Activated CD8-positive, alpha-beta T cell treated with anti-CD3 and anti-CD28 coated beads for 36 hours (primary cell): Measurements from ENCODE around the gene PARP15. TPM values are rescaled to one million over a fixed set of nuclear protein-coding genes. Genes with fewer than 3 reads are reported as not detected.

ENCODE experiments used
- ATAC-seq: fragments of 200-7000 bp; cut with Tn5 transposase; one replicate; pipeline ENCODE4 v1.10.0; 2021; ENCODE audit warnings: mild to moderate bottlenecking, moderate library complexity
- CTCF ChIA-PET: fragments of 350-600 bp; sonication (Branson Sonifier 250); formaldehyde crosslinking; loops from one replicate; lab custom pipeline; 2021; ENCODE audit warnings: antibody characterized with exemption; lab: Charles Lee
- POLR2A ChIA-PET: fragments of 350-600 bp; sonication (Branson Sonifier 250); formaldehyde crosslinking; loops from one replicate; lab custom pipeline; 2021; ENCODE audit warnings: antibody characterized with exemption; lab: Charles Lee
- DNase-seq: peaks from one replicate; pipeline ENCODE4 v3.0.0-alpha.2; 2020
- H3K27ac Mint-ChIP-seq: one replicate; pipeline ENCODE4 v1.8.0; 2021; ENCODE audit warnings: mild to moderate bottlenecking, mixed read lengths
- H3K27me3 Mint-ChIP-seq: one replicate; pipeline ENCODE4 v1.8.0; 2021; ENCODE audit warnings: mixed read lengths
- H3K36me3 Mint-ChIP-seq: one replicate; pipeline ENCODE4 v1.8.0; 2021; ENCODE audit warnings: low read depth, mixed read lengths
- H3K4me1 Mint-ChIP-seq: one replicate; pipeline ENCODE4 v1.8.0; 2021; ENCODE audit warnings: low read depth, mixed read lengths
- H3K4me3 Mint-ChIP-seq: one replicate; pipeline ENCODE4 v1.8.0; 2021; ENCODE audit warnings: mild to moderate bottlenecking, moderate library complexity, mixed read lengths
- H3K9me3 Mint-ChIP-seq: one replicate; pipeline ENCODE4 v1.8.0; 2021; ENCODE audit warnings: mixed read lengths
- CTCF ChIP-seq: fragments of 200-600 bp; IDR thresholded peaks from one replicate; pipeline ENCODE4 v1.8.0; 2022; ENCODE audit warnings: antibody characterized with exemption, mild to moderate bottlenecking
- intact Hi-C: fragments of 100-400 bp; cut with micrococcal nuclease; formaldehyde crosslinking; loops from one replicate; pipeline ENCODE4 v1.10.0; 2022
- total RNA-seq, 2 experiments: library from RNA; stranded (reverse); gene quantifications; one replicate each; pipeline ENCODE4 v1.2.3, GENCODE V29; 2021

Gene PARP15
- total RNA-seq, 2 experiments from 2014 or later: 13.3 to 14.0 TPM

DNA sequence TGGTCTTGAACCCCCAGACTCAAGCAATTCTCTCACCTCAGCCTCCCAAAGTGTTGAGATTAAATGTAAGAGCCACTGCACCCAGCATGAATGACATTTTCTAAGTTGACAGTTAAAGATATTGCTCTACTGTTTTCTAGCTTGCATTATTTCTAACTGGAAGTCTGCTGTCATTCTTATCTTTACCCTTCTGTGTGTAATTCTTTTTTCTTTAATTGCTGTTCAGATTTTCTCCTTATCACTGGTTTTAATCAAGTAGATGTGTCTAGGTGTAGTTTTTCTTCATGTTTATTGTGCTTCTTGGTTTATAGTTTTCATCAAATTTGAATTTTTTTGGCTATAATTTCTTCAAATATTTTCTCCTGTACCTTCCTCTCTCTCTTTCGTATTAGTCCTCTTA, 4.9 kb downstream of the PARP15 start:
- Mint-ChIP-seq H3K36me3 (peaks cover 51% of the 10 kb centered on the region), H3K27ac (no peak overlapping the region), H3K4me1 (peaks cover 40% of the 10 kb centered on the region), H3K27me3 (no peaks in the 10 kb centered on the region), H3K4me3 (no peak overlapping the region), H3K9me3 (peaks cover 26% of the 10 kb centered on the region)
- ATAC-seq: no peak
- TF ChIP-seq CTCF: no peak
- ChIA-PET CTCF (no interaction called here), POLR2A (interaction anchor here (0.5 to 2.0 kb wide), 3 partner anchors 14 to 29 kb away, joined by 3 to 5 read pairs (median 3); no protein-coding TSS in a partner anchor)
- DNase-seq: no peak
- intact Hi-C loops: no loop called here

DNA sequence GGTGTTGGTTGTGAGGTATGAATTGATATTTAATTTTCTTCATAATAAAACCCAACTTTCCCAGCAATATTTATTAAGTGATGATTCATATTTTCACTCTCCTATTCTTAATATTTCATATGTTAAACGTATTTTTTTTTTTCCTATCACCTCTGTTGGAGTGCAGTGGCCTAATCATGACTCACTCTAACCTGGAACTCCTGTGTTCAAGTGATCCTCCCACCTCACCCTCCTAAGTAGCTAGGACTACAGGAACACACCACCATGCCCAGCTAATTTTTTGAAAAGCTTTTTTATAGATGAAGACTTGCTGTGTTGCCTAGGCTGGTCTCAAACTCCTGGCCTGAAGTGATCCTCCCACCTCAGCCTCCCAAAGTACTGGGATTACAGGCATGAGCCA, 8.6 kb downstream of the PARP15 start:
- ATAC-seq: peak; percentile 51
- ChIA-PET POLR2A (no interaction called here), CTCF (no interaction called here)
- no peak for DNase-seq
- H3K27me3 Mint-ChIP-seq: no peaks in the 10 kb centered on the region
- H3K4me1 Mint-ChIP-seq: peaks cover 47% of the 10 kb centered on the region
- intact Hi-C loops: no loop called here
- TF ChIP-seq CTCF: no peak
- H3K4me3 Mint-ChIP-seq: no peak overlapping the region
- peaks cover 45% of the 10 kb centered on the region for H3K36me3 Mint-ChIP-seq
- peak overlapping the region; percentile 54 for H3K27ac Mint-ChIP-seq
- peaks cover 26% of the 10 kb centered on the region for H3K9me3 Mint-ChIP-seq

GRCh38 chr3:122586773-122587485, 9.5 kb downstream of the PARP15 start:
- ATAC-seq: no peak
- peak overlapping the region; percentile 65 for H3K27ac Mint-ChIP-seq
- no peaks in the 10 kb centered on the region for H3K27me3 Mint-ChIP-seq
- H3K4me3 Mint-ChIP-seq: no peak overlapping the region
- peaks cover 45% of the 10 kb centered on the region for H3K4me1 Mint-ChIP-seq
- POLR2A ChIA-PET: no interaction called here
- intact Hi-C loops: no loop called here
- no peak for DNase-seq
- CTCF ChIA-PET: interaction anchor here (1.2 kb wide), 2 partner anchors 8 to 93 kb away, joined by 3 to 4 read pairs; no protein-coding TSS in a partner anchor
- H3K9me3 Mint-ChIP-seq: peaks cover 19% of the 10 kb centered on the region
- H3K36me3 Mint-ChIP-seq: peaks cover 43% of the 10 kb centered on the region
- no peak for TF ChIP-seq CTCF

DNA sequence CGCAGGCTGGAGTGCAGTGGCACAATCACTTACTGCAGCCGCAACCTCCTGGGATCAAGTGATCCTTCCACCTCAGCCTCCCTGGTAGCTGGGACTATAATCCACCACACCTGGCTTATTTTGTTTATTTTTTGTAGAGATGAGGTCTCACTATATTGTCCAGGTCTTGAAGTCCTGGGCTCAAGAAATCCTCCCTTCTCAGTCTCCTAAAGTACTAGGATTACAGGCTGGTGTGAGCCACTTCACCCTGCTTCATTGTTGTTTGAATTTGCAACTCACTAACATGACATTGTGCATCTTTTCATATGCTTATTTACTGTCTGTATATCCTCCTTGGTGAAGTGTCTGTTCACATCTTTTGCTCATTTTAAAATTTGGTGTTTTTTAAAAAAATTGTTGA, 10.1 kb downstream of the PARP15 start:
- POLR2A ChIA-PET: interaction anchor here (1.3 kb wide), 1 partner anchor 11 kb away, joined by 3 read pairs; no protein-coding TSS in a partner anchor
- TF ChIP-seq CTCF: no peak
- H3K9me3 Mint-ChIP-seq: peaks cover 12% of the 10 kb centered on the region
- DNase-seq (no peak), ATAC-seq (no peak)
- CTCF ChIA-PET: interaction anchor here (1.2 kb wide), 2 partner anchors 9 to 92 kb away, joined by 3 to 4 read pairs; no protein-coding TSS in a partner anchor
- intact Hi-C loops: no loop called here
- peaks cover 41% of the 10 kb centered on the region for H3K36me3 Mint-ChIP-seq
- H3K27me3 Mint-ChIP-seq: no peaks in the 10 kb centered on the region
- H3K4me3 Mint-ChIP-seq: no peak overlapping the region
- H3K27ac Mint-ChIP-seq: no peak overlapping the region
- peaks cover 45% of the 10 kb centered on the region for H3K4me1 Mint-ChIP-seq

- Mint-ChIP-seq H3K36me3 (peaks cover 28% of the 10 kb centered on the region), H3K4me3 (no peak overlapping the region), H3K9me3 (peaks cover 2% of the 10 kb centered on the region), H3K4me1 (peaks cover 39% of the 10 kb centered on the region), H3K27me3 (no peaks in the 10 kb centered on the region), H3K27ac (no peak overlapping the region)
- no peak for TF ChIP-seq CTCF
- DNase-seq: no peak
- ChIA-PET CTCF (no interaction called here), POLR2A (no interaction called here)
- peak; percentile 42 for ATAC-seq
- intact Hi-C loops: no loop called here
Measured at GRCh38 chr3:122589297-122589696, 11.8 kb downstream of the PARP15 start.
